ENCODE data around the gene MMP12. TPM values are rescaled to one million over a fixed set of nuclear protein-coding genes. Genes with fewer than 3 reads are reported as not detected.

The MMP12 gene
- total and polyA plus RNA-seq, 4 donors, result not detected

GRCh38 chr11:102830001-102830727 is 44.6 kb downstream of the MMP12 start (continued):
- TF ChIP-seq, protein P1, sequence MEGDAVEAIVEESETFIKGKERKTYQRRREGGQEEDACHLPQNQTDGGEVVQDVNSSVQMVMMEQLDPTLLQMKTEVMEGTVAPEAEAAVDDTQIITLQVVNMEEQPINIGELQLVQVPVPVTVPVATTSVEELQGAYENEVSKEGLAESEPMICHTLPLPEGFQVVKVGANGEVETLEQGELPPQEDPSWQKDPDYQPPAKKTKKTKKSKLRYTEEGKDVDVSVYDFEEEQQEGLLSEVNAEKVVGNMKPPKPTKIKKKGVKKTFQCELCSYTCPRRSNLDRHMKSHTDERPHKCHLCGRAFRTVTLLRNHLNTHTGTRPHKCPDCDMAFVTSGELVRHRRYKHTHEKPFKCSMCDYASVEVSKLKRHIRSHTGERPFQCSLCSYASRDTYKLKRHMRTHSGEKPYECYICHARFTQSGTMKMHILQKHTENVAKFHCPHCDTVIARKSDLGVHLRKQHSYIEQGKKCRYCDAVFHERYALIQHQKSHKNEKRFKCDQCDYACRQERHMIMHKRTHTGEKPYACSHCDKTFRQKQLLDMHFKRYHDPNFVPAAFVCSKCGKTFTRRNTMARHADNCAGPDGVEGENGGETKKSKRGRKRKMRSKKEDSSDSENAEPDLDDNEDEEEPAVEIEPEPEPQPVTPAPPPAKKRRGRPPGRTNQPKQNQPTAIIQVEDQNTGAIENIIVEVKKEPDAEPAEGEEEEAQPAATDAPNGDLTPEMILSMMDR (IDR thresholded peaks at IDR 0.05; ENCODE audit: low read depth, low read length, missing input control), result no peak
- no peak for TF ChIP-seq FOXA2 (IDR thresholded peaks at IDR 0.05)

- H3K4me3 ChIP-seq (ENCODE audit: low read depth in 1 of 3, low read length in 3 of 3), result no peak overlapping the region
- H3K9me3 ChIP-seq (ENCODE audit: control insufficient read depth in 4 of 4, low read length in 3 of 4), result no peaks in the 10 kb centered on the region
- no peaks in the 10 kb centered on the region for H3K4me1 ChIP-seq (ENCODE audit: control insufficient read depth in 4 of 4, insufficient read depth in 4 of 4, low read length in 3 of 4)
- TF ChIP-seq GABPA (IDR thresholded peaks at IDR 0.05 in 1 of 2, conservative IDR thresholded peaks at IDR 0.05 in 1 of 2) (no peak), NR2F2 (IDR thresholded peaks at IDR 0.05) (no peak), SP1 (IDR thresholded peaks at IDR 0.05) (no peak), HNF4G (IDR thresholded peaks at IDR 0.05) (no peak), FOXA2 (IDR thresholded peaks at IDR 0.05) (no peak), RAD21 (IDR thresholded peaks at IDR 0.05) (no peak), RXRA (IDR thresholded peaks at IDR 0.05) (no peak), ZBTB33 (IDR thresholded peaks at IDR 0.05) (no peak)
- TF ChIP-seq, protein P2, sequence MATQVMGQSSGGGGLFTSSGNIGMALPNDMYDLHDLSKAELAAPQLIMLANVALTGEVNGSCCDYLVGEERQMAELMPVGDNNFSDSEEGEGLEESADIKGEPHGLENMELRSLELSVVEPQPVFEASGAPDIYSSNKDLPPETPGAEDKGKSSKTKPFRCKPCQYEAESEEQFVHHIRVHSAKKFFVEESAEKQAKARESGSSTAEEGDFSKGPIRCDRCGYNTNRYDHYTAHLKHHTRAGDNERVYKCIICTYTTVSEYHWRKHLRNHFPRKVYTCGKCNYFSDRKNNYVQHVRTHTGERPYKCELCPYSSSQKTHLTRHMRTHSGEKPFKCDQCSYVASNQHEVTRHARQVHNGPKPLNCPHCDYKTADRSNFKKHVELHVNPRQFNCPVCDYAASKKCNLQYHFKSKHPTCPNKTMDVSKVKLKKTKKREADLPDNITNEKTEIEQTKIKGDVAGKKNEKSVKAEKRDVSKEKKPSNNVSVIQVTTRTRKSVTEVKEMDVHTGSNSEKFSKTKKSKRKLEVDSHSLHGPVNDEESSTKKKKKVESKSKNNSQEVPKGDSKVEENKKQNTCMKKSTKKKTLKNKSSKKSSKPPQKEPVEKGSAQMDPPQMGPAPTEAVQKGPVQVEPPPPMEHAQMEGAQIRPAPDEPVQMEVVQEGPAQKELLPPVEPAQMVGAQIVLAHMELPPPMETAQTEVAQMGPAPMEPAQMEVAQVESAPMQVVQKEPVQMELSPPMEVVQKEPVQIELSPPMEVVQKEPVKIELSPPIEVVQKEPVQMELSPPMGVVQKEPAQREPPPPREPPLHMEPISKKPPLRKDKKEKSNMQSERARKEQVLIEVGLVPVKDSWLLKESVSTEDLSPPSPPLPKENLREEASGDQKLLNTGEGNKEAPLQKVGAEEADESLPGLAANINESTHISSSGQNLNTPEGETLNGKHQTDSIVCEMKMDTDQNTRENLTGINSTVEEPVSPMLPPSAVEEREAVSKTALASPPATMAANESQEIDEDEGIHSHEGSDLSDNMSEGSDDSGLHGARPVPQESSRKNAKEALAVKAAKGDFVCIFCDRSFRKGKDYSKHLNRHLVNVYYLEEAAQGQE (IDR thresholded peaks at IDR 0.05), result no peak
- TF ChIP-seq, protein P3, sequence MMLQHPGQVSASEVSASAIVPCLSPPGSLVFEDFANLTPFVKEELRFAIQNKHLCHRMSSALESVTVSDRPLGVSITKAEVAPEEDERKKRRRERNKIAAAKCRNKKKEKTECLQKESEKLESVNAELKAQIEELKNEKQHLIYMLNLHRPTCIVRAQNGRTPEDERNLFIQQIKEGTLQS (IDR thresholded peaks at IDR 0.05), result no peak
- 67% methylated on average over 6 of the region's 6 CpGs for WGBS
- no peak for DNase-seq (ENCODE audit: low spot score)
- H3K27me3 ChIP-seq (ENCODE audit: control insufficient read depth in 4 of 4, insufficient read depth in 4 of 4, low read length in 3 of 4), result peaks cover 0 to 6% (median 0%) of the 10 kb centered on the region in 4 donors
- H3K9ac ChIP-seq (ENCODE audit: low read depth in 1 of 2, low read length in 2 of 2), result no peak overlapping the region
- H3K36me3 ChIP-seq (ENCODE audit: control insufficient read depth in 4 of 4, insufficient read depth in 3 of 4, low read depth in 1 of 4, low read length in 3 of 4), result no peaks in the 10 kb centered on the region
- H3K27ac ChIP-seq (ENCODE audit: low read depth in 1 of 2, low read length in 2 of 2), result no peak overlapping the region
Observed at GRCh38 chr11:102829316-102830000, 45.3 kb downstream of the MMP12 start.
